SU-DHL-6 (cell line): Measurements from ENCODE around the gene GIGYF2.

Experiments
- H2AFZ ChIP-seq: fragments of 200-600 bp; sonication (generic); 2 replicates; pipeline ENCODE4 v1.6.1; 2014; ENCODE audit warnings: low read depth, mild to moderate bottlenecking, moderate library complexity, mixed read lengths, antibody characterized with exemption, low read length; ENCODE audit not compliant: severe bottlenecking
- H3F3A ChIP-seq: fragments of 200-600 bp; shearing (Covaris generic); 2 replicates; pipeline ENCODE4 v1.6.0; 2016; ENCODE audit warnings: antibody characterized with exemption, mild to moderate bottlenecking; ENCODE audit not compliant: insufficient read depth
- H3K27ac ChIP-seq: fragments of 200-600 bp; sonication (generic); 2 replicates; pipeline ENCODE4 v1.5.1; 2016; ENCODE audit warnings: low read depth, mild to moderate bottlenecking, low read length, moderate library complexity, mixed read lengths
- H3K27me3 ChIP-seq: fragments of 200-600 bp; sonication (generic), shearing (Covaris generic); 2 replicates; pipeline ENCODE4 v1.6.0; 2014; ENCODE audit warnings: mild to moderate bottlenecking, low read length
- H3K36me3 ChIP-seq: fragments of 200-600 bp; sonication (generic); 2 replicates; pipeline ENCODE4 v1.6.1; 2014; ENCODE audit warnings: mild to moderate bottlenecking, low read length, mixed read lengths
- H3K4me2 ChIP-seq: fragments of 300-600, 200-600 bp; shearing (Covaris generic), sonication (generic); 2 replicates; pipeline ENCODE4 v1.6.0; 2014; ENCODE audit warnings: low read length, low read depth, mild to moderate bottlenecking; ENCODE audit not compliant: poor library complexity, severe bottlenecking
- H3K4me3 ChIP-seq: fragments of 200-600 bp; sonication (generic); 2 replicates; pipeline ENCODE4 v1.5.1; 2014; ENCODE audit warnings: antibody characterized with exemption, low read length, mild to moderate bottlenecking, mixed read lengths; ENCODE audit not compliant: insufficient read depth, poor library complexity, severe bottlenecking
- H3K79me2 ChIP-seq: fragments of 200-600 bp; sonication (generic); 2 replicates; pipeline ENCODE4 v1.6.1; 2014; ENCODE audit warnings: mild to moderate bottlenecking, low read length, moderate library complexity; ENCODE audit not compliant: insufficient read depth
- H3K9ac ChIP-seq: fragments of 200-600 bp; sonication (generic); 2 replicates; pipeline ENCODE4 v1.7.0; 2014; ENCODE audit warnings: mild to moderate bottlenecking, low read length
- H3K9me2 ChIP-seq: fragments of 200-600 bp; sonication (generic); replicated peaks from 2 replicates; pipeline ENCODE4 v1.6.1; 2014; ENCODE audit warnings: low read length; ENCODE audit not compliant: insufficient read depth
- H3K9me3 ChIP-seq: fragments of 200-600 bp; sonication (generic); 2 replicates; pipeline ENCODE4 v1.6.1; 2014; ENCODE audit warnings: low read length, mixed read lengths; ENCODE audit not compliant: insufficient read depth
- H4K20me1 ChIP-seq: fragments of 200-600 bp; sonication (generic); 2 replicates; pipeline ENCODE4 v1.6.1; 2014; ENCODE audit warnings: low read depth, mild to moderate bottlenecking, antibody characterized with exemption, low read length, moderate library complexity, mixed read lengths
- EZH2phosphoT487 ChIP-seq: fragments of 200-600 bp; sonication (generic), shearing (Covaris generic); conservative IDR thresholded peaks from 2 replicates; pipeline ENCODE4 v1.6.1; 2018; ENCODE audit warnings: mild to moderate bottlenecking, antibody characterized with exemption, low read length, moderate library complexity, mixed read lengths
- TF ChIP-seq, protein P1 (sequence below): fragments of 200-600 bp; sonication (generic); IDR thresholded peaks from one replicate; pipeline ENCODE4 v1.5.1; 2017; ENCODE audit warnings: antibody characterized with exemption, mild to moderate bottlenecking, low read length, moderate library complexity; ENCODE audit not compliant: insufficient read depth, poor library complexity, severe bottlenecking

GIGYF2 gene

DNA sequence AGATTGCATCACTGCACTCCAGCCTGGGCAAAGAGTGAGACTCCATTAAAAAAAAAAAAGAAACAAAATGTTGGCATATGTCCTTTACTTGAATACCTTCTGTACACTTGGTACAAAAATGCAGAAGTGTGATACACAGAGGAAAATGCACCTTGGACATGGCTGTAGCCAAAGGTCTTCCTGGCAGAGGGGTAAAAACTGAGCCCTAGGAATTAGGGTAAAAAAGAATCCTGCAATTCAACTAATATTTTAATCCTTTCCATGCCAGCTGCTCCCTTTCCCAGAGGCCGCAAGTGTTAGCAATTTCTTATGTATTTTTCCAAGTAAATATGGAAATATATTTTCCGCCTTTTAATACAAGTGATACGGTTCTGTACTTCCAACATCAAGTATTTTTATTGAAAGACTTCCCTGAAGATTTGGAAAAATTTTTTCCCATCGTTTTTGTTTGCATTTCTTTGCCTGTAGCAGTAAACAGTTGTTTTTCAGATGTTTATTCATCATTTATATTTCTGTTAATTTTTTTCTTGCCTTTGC is 53.1 kb downstream of the GIGYF2 start:
- Histone ChIP-seq H3K9me3 (no peaks in the 10 kb centered on the region), H3K36me3 (peaks cover 21% of the 10 kb centered on the region), H3K27ac (no peak overlapping the region), H3K27me3 (no peaks in the 10 kb centered on the region), H4K20me1 (no peaks in the 10 kb centered on the region), H3K9ac (no peak overlapping the region), H3K9me2 (no peaks in the 10 kb centered on the region), H2AFZ (no peak overlapping the region), H3K4me2 (no peak overlapping the region), H3F3A (0 out of 2 replicates have a peak, but pooled peaks cover 3% of the 10 kb centered on the region), H3K79me2 (no peaks in the 10 kb centered on the region), H3K4me3 (no peak overlapping the region)
- TF ChIP-seq, protein P1, sequence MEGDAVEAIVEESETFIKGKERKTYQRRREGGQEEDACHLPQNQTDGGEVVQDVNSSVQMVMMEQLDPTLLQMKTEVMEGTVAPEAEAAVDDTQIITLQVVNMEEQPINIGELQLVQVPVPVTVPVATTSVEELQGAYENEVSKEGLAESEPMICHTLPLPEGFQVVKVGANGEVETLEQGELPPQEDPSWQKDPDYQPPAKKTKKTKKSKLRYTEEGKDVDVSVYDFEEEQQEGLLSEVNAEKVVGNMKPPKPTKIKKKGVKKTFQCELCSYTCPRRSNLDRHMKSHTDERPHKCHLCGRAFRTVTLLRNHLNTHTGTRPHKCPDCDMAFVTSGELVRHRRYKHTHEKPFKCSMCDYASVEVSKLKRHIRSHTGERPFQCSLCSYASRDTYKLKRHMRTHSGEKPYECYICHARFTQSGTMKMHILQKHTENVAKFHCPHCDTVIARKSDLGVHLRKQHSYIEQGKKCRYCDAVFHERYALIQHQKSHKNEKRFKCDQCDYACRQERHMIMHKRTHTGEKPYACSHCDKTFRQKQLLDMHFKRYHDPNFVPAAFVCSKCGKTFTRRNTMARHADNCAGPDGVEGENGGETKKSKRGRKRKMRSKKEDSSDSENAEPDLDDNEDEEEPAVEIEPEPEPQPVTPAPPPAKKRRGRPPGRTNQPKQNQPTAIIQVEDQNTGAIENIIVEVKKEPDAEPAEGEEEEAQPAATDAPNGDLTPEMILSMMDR, result no peak
- TF ChIP-seq EZH2phosphoT487, result no peak

DNA sequence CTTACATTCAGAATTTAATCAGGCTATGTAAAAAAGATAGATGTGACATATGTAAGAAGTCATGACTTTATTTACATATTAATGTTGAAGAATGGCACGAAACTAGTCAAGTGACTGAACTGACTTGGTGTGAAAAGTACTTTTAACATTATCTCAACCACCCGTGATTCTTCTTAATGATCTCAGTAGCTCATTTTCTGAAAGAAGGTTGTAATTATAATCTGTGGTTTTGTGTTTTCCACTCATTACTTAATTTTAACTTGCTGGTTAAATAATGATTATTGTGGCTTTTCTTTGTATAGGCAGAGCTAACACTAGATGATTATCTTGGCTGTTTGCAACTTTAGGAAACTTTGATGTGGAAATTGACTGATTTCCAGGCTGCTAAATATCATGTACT is 60.8 kb downstream of the GIGYF2 start:
- no peaks in the 10 kb centered on the region for H3K9me2 ChIP-seq
- no peak overlapping the region for H3K4me2 ChIP-seq
- H2AFZ ChIP-seq, result no peak overlapping the region
- H3K4me3 ChIP-seq, result no peak overlapping the region
- H3K9me3 ChIP-seq, result no peaks in the 10 kb centered on the region
- H3K36me3 ChIP-seq, result peaks cover 9% of the 10 kb centered on the region; the same call in 1 of the 2 replicates
- H3K9ac ChIP-seq, result no peak overlapping the region
- no peaks in the 10 kb centered on the region for H4K20me1 ChIP-seq
- H3F3A ChIP-seq, result peaks cover 3% of the 10 kb centered on the region
- no peaks in the 10 kb centered on the region for H3K79me2 ChIP-seq
- no peak overlapping the region for H3K27ac ChIP-seq
- TF ChIP-seq EZH2phosphoT487, result no peak
- TF ChIP-seq, protein P1, result no peak
- no peaks in the 10 kb centered on the region for H3K27me3 ChIP-seq

DNA sequence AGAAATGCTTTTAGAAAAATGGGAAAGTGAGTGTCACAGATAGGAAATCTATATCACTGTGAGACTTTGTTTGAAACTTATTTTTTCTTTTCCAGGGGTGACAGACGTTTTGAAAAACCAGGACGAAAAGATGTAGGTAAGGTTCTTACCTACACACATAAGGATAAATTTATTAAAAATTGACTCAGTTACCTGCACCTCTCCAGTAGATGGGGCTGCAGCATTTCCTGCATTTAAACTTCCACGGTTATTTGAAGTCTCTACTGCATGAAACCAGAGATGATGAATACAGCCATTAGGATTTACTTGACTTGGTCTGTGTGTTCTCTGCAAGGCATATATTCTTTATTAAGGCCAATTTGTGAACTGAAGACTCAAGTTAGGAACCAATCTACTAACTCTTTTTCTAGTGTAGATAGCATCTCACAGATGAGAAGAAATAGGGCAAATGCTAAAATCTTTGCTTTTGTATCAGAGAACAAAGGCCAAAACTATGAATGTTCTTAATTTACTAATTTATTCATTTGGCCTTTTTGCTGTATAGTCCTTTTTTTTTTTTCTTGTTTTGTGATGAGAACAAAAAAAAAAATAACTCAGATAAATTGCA is 64.3 kb downstream of the GIGYF2 start:
- no peaks in the 10 kb centered on the region for H3K9me3 ChIP-seq
- no peak overlapping the region for H2AFZ ChIP-seq

More for the DNA sequence above, 64.3 kb downstream of the GIGYF2 start:
- peaks cover 10% of the 10 kb centered on the region; the same call in 1 of the 2 replicates for H3K36me3 ChIP-seq
- no peaks in the 10 kb centered on the region for H3K9me2 ChIP-seq
- no peaks in the 10 kb centered on the region for H4K20me1 ChIP-seq
- no peak overlapping the region for H3K27ac ChIP-seq
- H3K79me2 ChIP-seq, result no peaks in the 10 kb centered on the region
- no peak overlapping the region for H3K4me3 ChIP-seq
- peaks cover 3% of the 10 kb centered on the region for H3F3A ChIP-seq
- H3K4me2 ChIP-seq, result no peak overlapping the region
- TF ChIP-seq, protein P1, result peak; percentile 49
- no peak for TF ChIP-seq EZH2phosphoT487
- no peak overlapping the region for H3K9ac ChIP-seq
- H3K27me3 ChIP-seq, result no peaks in the 10 kb centered on the region
